Psoas muscle (tissue), 8 donors: ENCODE measurements around the gene SPINK1. TPM values are rescaled to one million over a fixed set of nuclear protein-coding genes. Genes with fewer than 3 reads are reported as not detected.

Source experiments
- ATAC-seq, 4 donors: fragments of 200-7000 bp; cut with Tn5 transposase; one replicate each; pipeline ENCODE4 v1.9.1; 2020; ENCODE audit warnings: moderate library complexity in 3 of 4, mild to moderate bottlenecking in 2 of 4
- DNase-seq, 2 donors: peaks; one replicate each; pipeline ENCODE4 v3.0.0-alpha.2; 2020
- H3K27ac ChIP-seq: fragments of 200-600 bp; one replicate; pipeline ENCODE4 v1.8.0; 2022
- H3K27me3 ChIP-seq, 3 donors: fragments of 200-600 bp in 1 of 3; one replicate each; pipeline versions ENCODE4 v1.6.1 to v1.8.0; 2013 to 2022; ENCODE audit warnings: low read length in 2 of 3, mild to moderate bottlenecking in 2 of 3, moderate library complexity in 1 of 3; ENCODE audit not compliant: insufficient read depth in 3 of 3
- H3K36me3 ChIP-seq, 2 donors: fragments of 200-600 bp in 1 of 2; one replicate each; pipeline versions ENCODE4 v1.6.1 to v1.8.0; 2013 to 2022; ENCODE audit warnings: low read depth in 1 of 2, mild to moderate bottlenecking in 1 of 2, moderate library complexity in 1 of 2; ENCODE audit not compliant: insufficient read depth in 1 of 2
- H3K4me1 ChIP-seq: fragments of 200-600 bp; one replicate; pipeline ENCODE4 v1.8.0; 2022
- H3K4me3 ChIP-seq: fragments of 200-600 bp; one replicate; pipeline ENCODE4 v1.8.0; 2022; ENCODE audit warnings: mild to moderate bottlenecking
- H3K9me3 ChIP-seq: fragments of 200-600 bp; one replicate; pipeline ENCODE4 v1.8.0; 2022
- WGBS, 3 donors: extraction: QIAGEN DNeasy Blood & Tissue Kit; methylation state at CpG; one replicate each; pipeline versions ENCODE4 v1.1.6 to v1.1.7; 2013; 5-methylcytosine and 5-hydroxymethylcytosine counted together
- intact Hi-C, 2 donors: fragments of 100-400 bp; cut with DNase I; formaldehyde crosslinking; loops; one replicate each; pipeline versions ENCODE4 v1.11.0 to v1.14.2; 2022
- polyA plus RNA-seq, 3 donors: library from polyadenylated mRNA; stranded (reverse); fragments of 200-250 nt; gene quantifications; one replicate each; pipeline ENCODE4 v1.2.3, GENCODE V29; 2013
- total RNA-seq, 4 donors: library from RNA; stranded (reverse); fragmentation: NEBNext Ultra II Directional in 2 of 4; extraction: Animal tissue kit (Norgen Biotek cat#: 25700) in 2 of 4; gene quantifications; one replicate each; pipeline versions ENCODE4 v1.2.1 to v1.2.4, GENCODE V29; 2021 to 2023
- TF ChIP-seq, protein P1 (sequence below): fragments of 200-600 bp; IDR thresholded peaks from one replicate; pipeline ENCODE4 v1.8.0; 2022; ENCODE audit warnings: antibody characterized with exemption
- donor health status: healthy with polysubstance abuse.
- donor health status: DM: no; HTN: no; CAD: no; lungs with moderate emphysema.
- donor health status: Bipolar disorder and iron deficiency.
- donor health status: healthy.
- donor health status: DM: yes; HTN: yes; CAD: no.
- donor health status: DM: no; HTN: no; CAD: no.
- donor health status: DM: no; HTN: no; CAD: no.
- donor health status: DM: yes; HTN: yes; CAD: no.

SPINK1 gene
- total and polyA plus RNA-seq, 7 donors: 1.6 to 24.1 (median 7.2) TPM; not detected in 1

DNA sequence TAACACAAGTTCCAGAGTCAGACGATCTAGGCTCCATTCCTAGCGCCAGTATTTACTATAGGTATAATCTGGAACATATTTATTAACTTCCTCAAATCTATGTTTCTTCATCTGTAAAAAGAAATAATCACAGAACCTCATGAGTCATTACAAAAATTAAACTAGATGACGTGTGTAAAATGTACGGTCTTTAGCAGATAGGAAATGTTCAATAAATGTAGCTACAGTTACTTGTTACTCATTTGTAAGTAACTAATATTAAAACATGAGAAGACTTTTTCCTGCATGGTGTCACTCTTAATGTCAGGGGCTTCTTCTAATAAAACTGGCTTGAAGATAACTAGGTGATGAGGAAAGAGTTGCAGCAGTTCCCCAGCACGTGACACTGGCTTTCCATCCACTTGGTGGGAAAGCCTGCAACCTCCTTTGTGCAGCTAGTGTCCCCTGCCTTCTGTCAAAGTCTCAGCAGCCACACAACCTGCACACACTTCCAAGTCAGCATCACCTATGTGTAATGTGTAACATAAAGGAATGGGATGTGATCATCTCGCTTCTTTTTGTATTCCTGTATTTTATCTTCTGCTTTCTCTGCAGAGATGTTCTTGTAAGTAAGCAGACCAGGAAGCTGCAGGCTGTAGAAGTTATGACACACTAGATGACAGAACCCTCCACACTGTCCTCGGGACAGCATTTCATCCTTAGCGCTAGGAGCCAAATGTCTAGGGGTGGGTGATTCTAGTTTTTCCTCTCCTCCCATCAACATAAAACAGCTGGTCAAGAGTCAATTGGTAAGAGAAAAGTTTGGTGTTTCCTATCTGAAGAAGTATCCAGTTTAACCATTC, 47.1 kb downstream of the SPINK1 start:
- Histone ChIP-seq H3K9me3 (no peaks in the 10 kb centered on the region), H3K27me3 (peaks cover 0 to 4% (median 4%) of the 10 kb centered on the region in 3 donors), H3K4me3 (no peak overlapping the region), H3K27ac (no peak overlapping the region), H3K4me1 (no peaks in the 10 kb centered on the region), H3K36me3 (no peaks in the 10 kb centered on the region)
- DNase-seq (no peak), ATAC-seq (no peak)
- intact Hi-C loops: no loop called here
- WGBS, 3 donors: 54 to 63% (median 59%) methylated on average over 8 of the region's 8 CpGs
- TF ChIP-seq, protein P1, sequence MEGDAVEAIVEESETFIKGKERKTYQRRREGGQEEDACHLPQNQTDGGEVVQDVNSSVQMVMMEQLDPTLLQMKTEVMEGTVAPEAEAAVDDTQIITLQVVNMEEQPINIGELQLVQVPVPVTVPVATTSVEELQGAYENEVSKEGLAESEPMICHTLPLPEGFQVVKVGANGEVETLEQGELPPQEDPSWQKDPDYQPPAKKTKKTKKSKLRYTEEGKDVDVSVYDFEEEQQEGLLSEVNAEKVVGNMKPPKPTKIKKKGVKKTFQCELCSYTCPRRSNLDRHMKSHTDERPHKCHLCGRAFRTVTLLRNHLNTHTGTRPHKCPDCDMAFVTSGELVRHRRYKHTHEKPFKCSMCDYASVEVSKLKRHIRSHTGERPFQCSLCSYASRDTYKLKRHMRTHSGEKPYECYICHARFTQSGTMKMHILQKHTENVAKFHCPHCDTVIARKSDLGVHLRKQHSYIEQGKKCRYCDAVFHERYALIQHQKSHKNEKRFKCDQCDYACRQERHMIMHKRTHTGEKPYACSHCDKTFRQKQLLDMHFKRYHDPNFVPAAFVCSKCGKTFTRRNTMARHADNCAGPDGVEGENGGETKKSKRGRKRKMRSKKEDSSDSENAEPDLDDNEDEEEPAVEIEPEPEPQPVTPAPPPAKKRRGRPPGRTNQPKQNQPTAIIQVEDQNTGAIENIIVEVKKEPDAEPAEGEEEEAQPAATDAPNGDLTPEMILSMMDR: no peak

DNA sequence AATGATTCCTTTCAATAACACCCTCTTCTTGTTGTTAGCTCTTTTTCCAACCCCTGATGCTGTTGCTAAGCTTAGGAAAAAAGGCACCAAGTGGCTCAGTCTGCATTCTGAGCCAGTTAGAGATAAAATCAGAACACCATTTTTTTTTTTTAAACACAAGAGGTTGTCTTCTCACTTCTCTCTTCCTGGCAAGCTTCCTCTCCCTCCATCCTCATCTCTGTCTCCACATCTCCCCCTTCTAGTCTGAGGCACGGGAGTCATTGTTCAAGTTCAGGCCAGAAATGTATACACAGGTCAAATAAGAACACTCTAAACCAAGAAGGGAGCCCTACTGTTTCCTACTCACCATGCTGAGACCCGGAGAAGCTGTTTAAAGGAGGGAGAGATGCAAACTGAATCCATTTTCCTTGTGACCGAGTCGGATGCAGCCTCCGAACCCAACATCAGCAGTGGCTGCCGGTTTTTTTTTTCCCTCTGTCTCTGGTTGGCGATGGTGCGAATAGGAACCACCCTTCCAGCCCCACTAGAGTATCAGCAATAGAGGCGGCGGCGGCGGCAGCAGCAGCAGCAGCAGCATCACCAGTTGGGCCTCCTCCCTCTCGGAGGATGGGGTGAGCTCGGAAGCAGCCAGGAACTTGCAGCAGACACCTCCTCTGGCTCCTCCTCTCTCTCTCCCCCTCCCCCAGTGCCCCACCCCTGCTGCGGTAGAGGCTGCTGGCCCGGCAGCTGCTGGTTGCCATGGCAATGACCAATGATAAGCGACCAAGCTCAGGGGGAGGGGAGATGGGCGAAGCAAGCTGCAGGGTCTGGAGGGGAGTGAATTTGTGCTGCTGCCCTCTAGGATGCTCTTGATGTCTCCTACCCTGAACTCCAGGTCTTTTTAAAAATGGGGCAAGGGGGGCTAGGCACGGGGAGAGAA, 49.1 kb downstream of the SPINK1 start, which contains the start of gene JAKMIP2:
TSS of gene JAKMIP2 (minus strand) at position 619 of the 919 bp plus-strand sequence. CDS start 110,922 bp downstream, outside the sequence.
- Histone ChIP-seq H3K36me3 (no peaks in the 10 kb centered on the region), H3K9me3 (no peaks in the 10 kb centered on the region), H3K27ac (no peak within 1 kb of the TSS), H3K4me1 (no peaks in the 10 kb centered on the region), H3K4me3 (no peak within 1 kb of the TSS), H3K27me3 (peaks cover 0 to 4% (median 4%) of the 10 kb centered on the region in 3 donors)
- ATAC-seq (peak in 2 of 4 donors; percentile 46 to 54), DNase-seq (peak; percentile 45 to 80)
- 0 to 1% (median 1%) methylated on average over 19 of the region's 19 CpGs for WGBS, 3 donors
- TF ChIP-seq, protein P1: no peak
- intact Hi-C loops: no loop called here

DNA sequence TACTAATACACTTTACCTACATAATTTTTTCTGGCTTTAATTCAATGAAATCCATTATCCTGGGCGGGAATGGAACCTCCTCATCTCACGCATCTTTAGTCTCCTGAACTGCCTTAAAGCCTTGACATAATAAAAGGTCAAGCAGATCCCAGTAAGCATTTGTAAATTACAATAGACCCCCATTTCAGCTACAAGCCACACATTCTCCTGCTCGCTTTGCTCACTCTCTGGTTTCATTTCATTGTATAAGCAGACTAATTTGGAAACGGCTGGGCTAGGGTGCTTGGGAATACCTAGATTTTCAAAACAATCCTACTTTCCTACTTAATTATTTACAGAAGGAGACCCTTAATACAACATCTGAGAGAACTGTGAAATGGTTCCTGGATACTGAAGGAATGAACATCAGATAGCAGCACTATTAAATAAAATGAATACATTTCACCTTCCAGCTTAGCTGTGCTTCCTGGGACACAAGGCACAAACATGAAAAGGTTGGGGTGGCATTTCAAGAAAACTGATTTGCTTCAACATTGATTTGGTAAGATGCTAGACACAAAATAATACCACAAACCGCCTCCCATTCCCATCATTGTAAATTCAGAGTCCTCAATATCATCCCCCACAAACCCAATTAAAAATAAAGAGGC, 50.4 kb downstream of the SPINK1 start:
- Histone ChIP-seq H3K27ac (no peak overlapping the region), H3K4me3 (no peak overlapping the region), H3K4me1 (no peaks in the 10 kb centered on the region), H3K36me3 (no peaks in the 10 kb centered on the region), H3K9me3 (no peaks in the 10 kb centered on the region), H3K27me3 (peaks cover 0 to 4% (median 4%) of the 10 kb centered on the region in 3 donors)
- intact Hi-C loops: no loop called here
- DNase-seq: no peak
- TF ChIP-seq, protein P1: no peak
- ATAC-seq: no peak
- WGBS, 3 donors: 76 to 81% (median 79%) methylated on average over 5 of the region's 5 CpGs

DNA sequence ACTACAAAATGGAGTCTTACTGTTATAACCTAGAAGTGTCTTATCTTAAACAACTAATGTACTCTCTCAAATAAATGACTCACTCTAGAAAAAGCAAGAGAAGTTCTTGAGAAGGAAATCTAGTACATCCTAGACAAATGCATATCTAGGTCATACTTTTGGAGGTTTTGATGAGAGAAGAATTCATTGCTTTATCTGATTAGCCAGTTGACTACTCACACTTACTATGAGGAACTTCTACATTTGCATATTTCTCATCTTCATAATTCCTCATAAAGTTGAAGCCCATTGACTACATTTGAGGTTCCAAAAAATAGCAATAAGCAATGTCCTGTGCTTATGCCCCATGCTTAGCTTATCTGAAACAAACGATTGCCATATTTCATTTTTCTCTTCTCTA, 51.8 kb downstream of the SPINK1 start:
- Histone ChIP-seq H3K36me3 (no peaks in the 10 kb centered on the region), H3K27ac (no peak overlapping the region), H3K4me3 (no peak overlapping the region), H3K9me3 (no peaks in the 10 kb centered on the region), H3K27me3 (peaks cover 0 to 4% (median 4%) of the 10 kb centered on the region in 3 donors), H3K4me1 (no peaks in the 10 kb centered on the region)
- TF ChIP-seq, protein P1: no peak
- 73 to 89% (median 88%) methylated on average over 1 of the region's 1 CpG for WGBS, 3 donors
- DNase-seq: no peak
- intact Hi-C loops: no loop called here
- no peak for ATAC-seq
